GM12875 (cell line): ENCODE measurements around the gene YIF1A.

Source experiments
- H3K4me3 ChIP-seq: one replicate; pipeline ENCODE4 v1.5.1; 2011; ENCODE audit warnings: low read depth, low read length, control low read depth
- CTCF ChIP-seq: IDR thresholded peaks from 2 replicates; pipeline ENCODE4 v1.5.1; 2011; ENCODE audit warnings: low read depth, mild to moderate bottlenecking, control low read depth, inconsistent platforms, low read length, moderate library complexity, borderline replicate concordance; ENCODE audit not compliant: insufficient read depth

The YIF1A gene

GRCh38 chr11:66267379-66268243 is 21.3 kb downstream of the YIF1A start:
- no peak for TF ChIP-seq CTCF
- peak overlapping the region; percentile 58 for H3K4me3 ChIP-seq

- no peak for TF ChIP-seq CTCF
- peak overlapping the region; percentile 58 for H3K4me3 ChIP-seq
Observed at GRCh38 chr11:66267039-66267378, 21.9 kb downstream of the YIF1A start.

- no peak for TF ChIP-seq CTCF
- no peak overlapping the region for H3K4me3 ChIP-seq
Observed at GRCh38 chr11:66266378-66267038, 22.4 kb downstream of the YIF1A start.

GRCh38 chr11:66265531-66266377 is 23.2 kb downstream of the YIF1A start:
- H3K4me3 ChIP-seq, result no peak overlapping the region
- TF ChIP-seq CTCF, result no peak

- no peak overlapping the region for H3K4me3 ChIP-seq
- peak; percentile 43; the same call in 1 of the 2 replicates for TF ChIP-seq CTCF
Observed at GRCh38 chr11:66264914-66265313, 24.0 kb downstream of the YIF1A start.

- H3K4me3 ChIP-seq, result no peak overlapping the region
- no peak for TF ChIP-seq CTCF
Observed at GRCh38 chr11:66264383-66264782, 24.6 kb downstream of the YIF1A start.
